Osteocyte (in vitro differentiated cells): ENCODE results near the gene TNS1. TPM values are rescaled to one million over a fixed set of nuclear protein-coding genes. Genes with fewer than 3 reads are reported as not detected.

Experiments used
- DNase-seq: peaks from one replicate; pipeline ENCODE4 v3.0.0; 2021; ENCODE audit warnings: mixed read lengths; ENCODE audit not compliant: unreplicated experiment; ENCODE audit errors: extremely low spot score
- H3K27ac Mint-ChIP-seq: one replicate; pipeline ENCODE4 v1.8.0; 2021; ENCODE audit warnings: mild to moderate bottlenecking, mixed read lengths; ENCODE audit not compliant: unreplicated experiment
- H3K27me3 Mint-ChIP-seq: one replicate; pipeline ENCODE4 v1.8.0; 2021; ENCODE audit warnings: mixed read lengths; ENCODE audit not compliant: unreplicated experiment
- H3K36me3 Mint-ChIP-seq: one replicate; pipeline ENCODE4 v1.8.0; 2021; ENCODE audit warnings: mixed read lengths; ENCODE audit not compliant: unreplicated experiment
- H3K4me1 Mint-ChIP-seq: one replicate; pipeline ENCODE4 v1.8.0; 2021; ENCODE audit warnings: mixed read lengths; ENCODE audit not compliant: unreplicated experiment
- H3K4me3 Mint-ChIP-seq: one replicate; pipeline ENCODE4 v1.8.0; 2021; ENCODE audit warnings: mild to moderate bottlenecking, moderate library complexity, mixed read lengths; ENCODE audit not compliant: unreplicated experiment
- H3K9me3 Mint-ChIP-seq: one replicate; pipeline ENCODE4 v1.8.0; 2021; ENCODE audit warnings: mixed read lengths; ENCODE audit not compliant: unreplicated experiment
- CTCF ChIP-seq: fragments of 200-600 bp; sonication (generic); IDR thresholded peaks from 2 replicates; pipeline ENCODE4 v1.5.0; 2021; ENCODE audit warnings: antibody characterized with exemption, mild to moderate bottlenecking, moderate library complexity
- total RNA-seq: library from RNA; stranded (reverse); gene quantifications from 2 replicates; pipeline ENCODE4 v1.2.1, GENCODE V29; 2021

TNS1 gene
- total RNA-seq, 1 donor from 2014 or later = 80.8 TPM

GRCh38 chr2:217941339-217941738, 61.5 kb downstream of the TNS1 start:
- no peak for TF ChIP-seq CTCF
- Mint-ChIP-seq H3K27ac (peak overlapping the region; percentile 2), H3K9me3 (no peaks in the 10 kb centered on the region), H3K4me1 (peaks cover 72% of the 10 kb centered on the region), H3K36me3 (no peaks in the 10 kb centered on the region), H3K27me3 (no peaks in the 10 kb centered on the region), H3K4me3 (peak overlapping the region; percentile 29)
- no peak for DNase-seq

GRCh38 chr2:217940261-217941220, 62.3 kb downstream of the TNS1 start:
- no peaks in the 10 kb centered on the region for H3K27me3 Mint-ChIP-seq
- no peak for DNase-seq
- no peaks in the 10 kb centered on the region for H3K36me3 Mint-ChIP-seq
- no peak for TF ChIP-seq CTCF
- H3K4me1 Mint-ChIP-seq = peaks cover 78% of the 10 kb centered on the region
- H3K27ac Mint-ChIP-seq = no peak overlapping the region
- H3K4me3 Mint-ChIP-seq = no peak overlapping the region
- no peaks in the 10 kb centered on the region for H3K9me3 Mint-ChIP-seq

- H3K4me1 Mint-ChIP-seq = peaks cover 82% of the 10 kb centered on the region
- TF ChIP-seq CTCF = no peak
- no peaks in the 10 kb centered on the region for H3K36me3 Mint-ChIP-seq
- no peaks in the 10 kb centered on the region for H3K9me3 Mint-ChIP-seq
- DNase-seq = no peak
- H3K27ac Mint-ChIP-seq = no peak overlapping the region
- no peak overlapping the region for H3K4me3 Mint-ChIP-seq
- no peaks in the 10 kb centered on the region for H3K27me3 Mint-ChIP-seq
Observed at GRCh38 chr2:217939629-217940245, 63.1 kb downstream of the TNS1 start.

GRCh38 chr2:217939220-217939619, 63.6 kb downstream of the TNS1 start:
- H3K36me3 Mint-ChIP-seq = no peaks in the 10 kb centered on the region
- H3K9me3 Mint-ChIP-seq = no peaks in the 10 kb centered on the region
- no peak overlapping the region for H3K4me3 Mint-ChIP-seq
- H3K27ac Mint-ChIP-seq = no peak overlapping the region
- DNase-seq = no peak
- no peak for TF ChIP-seq CTCF
- H3K4me1 Mint-ChIP-seq = peaks cover 82% of the 10 kb centered on the region
- no peaks in the 10 kb centered on the region for H3K27me3 Mint-ChIP-seq

- no peak for DNase-seq
- no peak overlapping the region for H3K4me3 Mint-ChIP-seq
- peaks cover 82% of the 10 kb centered on the region for H3K4me1 Mint-ChIP-seq
- no peaks in the 10 kb centered on the region for H3K9me3 Mint-ChIP-seq
- H3K36me3 Mint-ChIP-seq = no peaks in the 10 kb centered on the region
- no peaks in the 10 kb centered on the region for H3K27me3 Mint-ChIP-seq
- H3K27ac Mint-ChIP-seq = peak overlapping the region; percentile 44
- TF ChIP-seq CTCF = no peak
Observed at GRCh38 chr2:217938036-217938435, 64.8 kb downstream of the TNS1 start.
